ENCODE measurements around the gene CHI3L2.

GRCh38 chr1:111236806-111237205 lies 9.3 kb downstream of the CHI3L2 start:
- TF ChIP-seq POLR2A (conservative IDR thresholded peaks at IDR 0.05) (no peak), CTCF (IDR thresholded peaks at IDR 0.05 in 2 of 3, conservative IDR thresholded peaks at IDR 0.05 in 1 of 3; ENCODE audit: insufficient read depth in 2 of 3, low read depth in 1 of 3, low read length in 3 of 3) (no peak), PHF20 (IDR thresholded peaks at IDR 0.05; ENCODE audit: partially characterized antibody) (no peak), BDP1 (IDR thresholded peaks at IDR 0.05; ENCODE audit: insufficient read depth, insufficient read length) (no peak), FOSL1 (tag; conservative IDR thresholded peaks at IDR 0.05) (no peak), E2F1 (CRISPR knock-in tag; IDR thresholded peaks at IDR 0.05) (no peak), ZNF184 (CRISPR knock-in tag; IDR thresholded peaks at IDR 0.05) (no peak), RAD51 (IDR thresholded peaks at IDR 0.05; ENCODE audit: borderline replicate concordance, low read depth) (no peak), EZH2 (IDR thresholded peaks at IDR 0.05; ENCODE audit: borderline replicate concordance, low read depth, low read length) (no peak)
- TF ChIP-seq, protein P1, sequence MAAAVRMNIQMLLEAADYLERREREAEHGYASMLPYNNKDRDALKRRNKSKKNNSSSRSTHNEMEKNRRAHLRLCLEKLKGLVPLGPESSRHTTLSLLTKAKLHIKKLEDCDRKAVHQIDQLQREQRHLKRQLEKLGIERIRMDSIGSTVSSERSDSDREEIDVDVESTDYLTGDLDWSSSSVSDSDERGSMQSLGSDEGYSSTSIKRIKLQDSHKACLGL (CRISPR knock-in tag; IDR thresholded peaks at IDR 0.05; ENCODE audit: borderline replicate concordance, poor library complexity, severe bottlenecking) = no peak
- TF ChIP-seq, protein P2, sequence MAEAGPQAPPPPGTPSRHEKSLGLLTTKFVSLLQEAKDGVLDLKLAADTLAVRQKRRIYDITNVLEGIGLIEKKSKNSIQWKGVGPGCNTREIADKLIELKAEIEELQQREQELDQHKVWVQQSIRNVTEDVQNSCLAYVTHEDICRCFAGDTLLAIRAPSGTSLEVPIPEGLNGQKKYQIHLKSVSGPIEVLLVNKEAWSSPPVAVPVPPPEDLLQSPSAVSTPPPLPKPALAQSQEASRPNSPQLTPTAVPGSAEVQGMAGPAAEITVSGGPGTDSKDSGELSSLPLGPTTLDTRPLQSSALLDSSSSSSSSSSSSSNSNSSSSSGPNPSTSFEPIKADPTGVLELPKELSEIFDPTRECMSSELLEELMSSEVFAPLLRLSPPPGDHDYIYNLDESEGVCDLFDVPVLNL (CRISPR knock-in tag; IDR thresholded peaks at IDR 0.05; ENCODE audit: low read depth) = no peak
